GM12864 (cell line): Measurements from ENCODE around the gene SF3B4.

Experiments used
- DNase-seq: peaks from one replicate; pipeline ENCODE4 v3.0.0-alpha.2; 2011; ENCODE audit warnings: low read depth
- H3K4me3 ChIP-seq: 2 replicates; pipeline ENCODE4 v1.5.1; 2011; ENCODE audit warnings: mild to moderate bottlenecking, low read depth, low read length, control low read depth
- TF ChIP-seq, protein P1 (sequence below): IDR thresholded peaks from 2 replicates; pipeline ENCODE4 v1.5.1; 2011; ENCODE audit warnings: low read depth, mild to moderate bottlenecking, moderate library complexity, low read length, control low read depth, inconsistent platforms; ENCODE audit errors: missing control alignments

The SF3B4 gene

DNA sequence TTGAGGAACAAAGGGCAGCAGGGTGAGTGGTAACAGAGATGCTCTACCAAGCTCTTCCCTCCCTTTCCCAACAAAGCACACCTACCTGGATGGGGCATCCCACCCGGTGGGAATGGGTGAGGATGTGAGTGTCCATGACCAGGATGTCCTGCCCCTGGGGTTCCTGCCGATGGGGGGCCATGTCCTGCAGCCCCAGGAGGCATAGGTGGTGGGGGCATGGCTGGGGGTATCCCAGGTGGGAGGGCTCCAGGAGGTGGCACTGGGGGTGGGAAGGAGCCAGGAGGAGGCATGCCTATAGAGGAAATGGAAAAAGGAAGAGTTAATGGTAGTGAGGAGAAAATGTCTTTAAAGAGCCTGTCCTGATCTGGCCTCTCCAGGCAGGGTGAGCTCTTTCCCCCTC, 1.9 kb downstream of the SF3B4 start:
- no peak for DNase-seq
- no peak overlapping the region for H3K4me3 ChIP-seq
- TF ChIP-seq, protein P1, sequence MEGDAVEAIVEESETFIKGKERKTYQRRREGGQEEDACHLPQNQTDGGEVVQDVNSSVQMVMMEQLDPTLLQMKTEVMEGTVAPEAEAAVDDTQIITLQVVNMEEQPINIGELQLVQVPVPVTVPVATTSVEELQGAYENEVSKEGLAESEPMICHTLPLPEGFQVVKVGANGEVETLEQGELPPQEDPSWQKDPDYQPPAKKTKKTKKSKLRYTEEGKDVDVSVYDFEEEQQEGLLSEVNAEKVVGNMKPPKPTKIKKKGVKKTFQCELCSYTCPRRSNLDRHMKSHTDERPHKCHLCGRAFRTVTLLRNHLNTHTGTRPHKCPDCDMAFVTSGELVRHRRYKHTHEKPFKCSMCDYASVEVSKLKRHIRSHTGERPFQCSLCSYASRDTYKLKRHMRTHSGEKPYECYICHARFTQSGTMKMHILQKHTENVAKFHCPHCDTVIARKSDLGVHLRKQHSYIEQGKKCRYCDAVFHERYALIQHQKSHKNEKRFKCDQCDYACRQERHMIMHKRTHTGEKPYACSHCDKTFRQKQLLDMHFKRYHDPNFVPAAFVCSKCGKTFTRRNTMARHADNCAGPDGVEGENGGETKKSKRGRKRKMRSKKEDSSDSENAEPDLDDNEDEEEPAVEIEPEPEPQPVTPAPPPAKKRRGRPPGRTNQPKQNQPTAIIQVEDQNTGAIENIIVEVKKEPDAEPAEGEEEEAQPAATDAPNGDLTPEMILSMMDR: no peak

GRCh38 chr1:149925345-149925744, 2.3 kb downstream of the SF3B4 start:
- no peak overlapping the region for H3K4me3 ChIP-seq
- no peak for DNase-seq
- TF ChIP-seq, protein P1: no peak

GRCh38 chr1:149923626-149924025, 4.0 kb downstream of the SF3B4 start:
- DNase-seq: no peak
- TF ChIP-seq, protein P1: no peak
- H3K4me3 ChIP-seq: no peak overlapping the region

GRCh38 chr1:149917571-149918144, 9.9 kb downstream of the SF3B4 start, which contains the start of gene SV2A:
Gene SV2A (minus strand): TSS chr1:149917844. CDS start chr1:149913840, 4,004 bp downstream.
- no peak for DNase-seq
- H3K4me3 ChIP-seq: no peak within 1 kb of the TSS
- TF ChIP-seq, protein P1: no peak

- DNase-seq: no peak
- TF ChIP-seq, protein P1: no peak
- no peak overlapping the region for H3K4me3 ChIP-seq
These were observed 10.7 kb downstream of the SF3B4 start for GRCh38 chr1:149916898-149917252.

GRCh38 chr1:149916193-149916897, 11.3 kb downstream of the SF3B4 start:
- no peak for DNase-seq
- TF ChIP-seq, protein P1: no peak
- no peak overlapping the region for H3K4me3 ChIP-seq

DNA sequence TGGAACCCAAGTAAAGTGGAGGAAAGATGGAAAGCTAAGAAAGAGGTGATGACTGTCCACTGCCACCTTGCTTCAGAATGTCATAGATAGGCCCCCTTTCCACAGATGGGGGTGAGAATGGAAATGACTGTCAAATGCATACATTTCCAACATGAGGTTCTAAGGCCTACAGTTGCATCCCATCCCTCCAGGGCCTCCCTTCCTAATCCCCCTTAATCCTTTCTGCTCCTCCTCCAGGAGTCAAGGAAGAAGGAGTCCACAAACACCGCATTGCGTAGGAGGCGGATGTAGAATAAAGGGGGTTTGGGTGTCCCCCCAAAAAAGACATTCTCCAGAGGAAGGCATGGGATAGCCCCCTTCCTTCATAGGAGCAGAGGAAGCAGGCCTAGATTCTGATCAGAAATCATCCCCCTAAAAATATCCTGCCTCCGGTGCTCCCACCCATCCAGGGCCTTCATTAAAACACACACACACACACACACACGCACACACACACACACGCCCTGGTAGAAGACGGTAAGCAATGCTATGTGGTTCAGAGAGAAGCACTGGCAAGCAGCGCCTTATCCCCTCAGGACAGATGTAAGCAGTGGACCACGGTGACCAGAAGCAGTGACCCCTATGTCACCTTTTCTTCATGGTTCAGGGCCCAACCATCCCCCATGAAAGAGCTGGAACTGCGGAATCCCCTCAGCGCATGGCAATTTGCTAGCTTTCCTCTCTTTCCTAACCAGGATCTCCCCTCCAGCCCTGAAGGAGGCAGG, 12.0 kb downstream of the SF3B4 start:
- no peak for DNase-seq
- TF ChIP-seq, protein P1: no peak
- H3K4me3 ChIP-seq: no peak overlapping the region
